GM04503 (cell line): ENCODE results near the gene SRBD1.
A peak's percentile ranks its signal among the peaks of the same experiment; 100 is the strongest.

Experiments
- DNase-seq: peaks from one replicate; pipeline ENCODE4 v3.0.0-alpha.2; 2012; ENCODE audit warnings: low read depth

Gene SRBD1

DNA sequence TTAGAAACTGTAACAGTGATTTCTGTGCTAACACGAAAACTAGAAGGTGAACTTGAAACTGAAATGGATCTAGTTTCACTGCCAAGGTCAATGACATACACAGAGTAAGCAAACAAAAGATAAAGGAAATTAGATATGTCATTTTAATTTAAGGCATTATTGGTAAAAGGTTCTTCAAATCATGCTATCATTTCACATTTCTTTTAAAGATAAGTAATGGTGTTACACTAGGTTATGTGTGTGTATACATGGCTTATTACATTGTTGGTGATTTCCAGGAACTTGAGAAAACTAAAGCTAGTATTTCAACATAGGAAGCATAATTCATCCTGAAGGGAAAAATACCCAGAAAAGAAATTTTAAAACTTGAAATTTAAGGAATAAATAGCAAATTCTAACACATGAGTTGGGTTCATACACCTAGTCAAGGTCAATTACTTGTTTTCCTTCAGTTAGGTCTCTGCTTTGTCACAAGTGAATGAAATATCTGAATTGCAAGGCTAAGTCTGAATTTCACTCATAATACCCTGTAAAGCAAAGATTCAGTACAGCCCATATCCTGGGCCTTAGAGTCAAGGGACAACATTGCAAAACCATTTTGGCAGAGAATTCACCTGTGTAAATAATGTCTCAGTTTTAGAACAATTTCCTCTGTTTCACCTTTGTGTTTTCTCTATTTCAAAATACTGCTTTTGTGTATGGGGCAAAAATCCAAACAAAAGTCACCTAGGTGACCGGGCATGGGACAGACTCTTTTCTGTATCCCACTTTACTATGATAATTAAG, 141.6 kb downstream of the SRBD1 start:
- no peak for DNase-seq

GRCh38 chr2:45468279-45468678, 142.8 kb downstream of the SRBD1 start:
- DNase-seq, result no peak

DNA sequence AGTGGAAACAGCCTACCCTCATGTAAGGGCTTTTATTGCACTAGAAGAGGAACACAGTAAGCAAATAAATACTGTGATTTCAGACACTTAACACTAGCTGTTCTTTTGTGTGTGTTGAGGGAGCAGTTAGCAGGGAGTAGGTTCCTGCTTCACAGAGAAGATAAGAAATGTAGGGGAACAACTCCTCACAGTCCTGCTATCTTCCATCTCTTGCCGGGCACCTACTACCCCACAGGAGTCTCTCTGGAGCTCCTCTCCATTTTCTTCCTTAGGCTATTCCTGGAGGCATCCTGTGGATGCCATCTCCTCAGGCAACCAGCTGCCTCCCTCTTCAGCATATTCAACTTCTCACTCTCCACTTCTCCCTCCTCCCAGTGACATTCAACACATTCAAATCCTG, 145.0 kb downstream of the SRBD1 start:
- DNase-seq, result no peak

GRCh38 chr2:45460825-45461224, 150.2 kb downstream of the SRBD1 start:
- DNase-seq, result no peak

DNA sequence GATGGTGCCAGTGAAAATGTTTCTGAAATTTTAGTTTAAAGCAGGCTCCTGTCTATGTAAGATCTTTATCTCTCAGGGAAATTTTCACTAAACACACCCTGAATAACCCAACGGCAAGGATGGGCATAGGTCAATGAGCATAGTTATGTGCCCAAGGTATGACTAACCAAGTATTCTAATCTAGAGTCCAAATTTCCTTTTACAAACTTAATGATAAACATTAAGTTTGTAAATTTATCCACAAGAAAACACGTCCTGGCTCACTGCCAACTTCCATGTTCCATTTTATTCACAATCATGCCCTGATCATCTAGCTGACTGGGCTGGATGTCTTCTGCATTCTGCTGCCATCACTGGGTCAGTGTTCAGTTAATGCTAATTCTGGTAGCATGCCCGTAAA, 151.2 kb downstream of the SRBD1 start:
- DNase-seq, result no peak

GRCh38 chr2:45458909-45459563, 152.0 kb downstream of the SRBD1 start:
- DNase-seq, result no peak

DNA sequence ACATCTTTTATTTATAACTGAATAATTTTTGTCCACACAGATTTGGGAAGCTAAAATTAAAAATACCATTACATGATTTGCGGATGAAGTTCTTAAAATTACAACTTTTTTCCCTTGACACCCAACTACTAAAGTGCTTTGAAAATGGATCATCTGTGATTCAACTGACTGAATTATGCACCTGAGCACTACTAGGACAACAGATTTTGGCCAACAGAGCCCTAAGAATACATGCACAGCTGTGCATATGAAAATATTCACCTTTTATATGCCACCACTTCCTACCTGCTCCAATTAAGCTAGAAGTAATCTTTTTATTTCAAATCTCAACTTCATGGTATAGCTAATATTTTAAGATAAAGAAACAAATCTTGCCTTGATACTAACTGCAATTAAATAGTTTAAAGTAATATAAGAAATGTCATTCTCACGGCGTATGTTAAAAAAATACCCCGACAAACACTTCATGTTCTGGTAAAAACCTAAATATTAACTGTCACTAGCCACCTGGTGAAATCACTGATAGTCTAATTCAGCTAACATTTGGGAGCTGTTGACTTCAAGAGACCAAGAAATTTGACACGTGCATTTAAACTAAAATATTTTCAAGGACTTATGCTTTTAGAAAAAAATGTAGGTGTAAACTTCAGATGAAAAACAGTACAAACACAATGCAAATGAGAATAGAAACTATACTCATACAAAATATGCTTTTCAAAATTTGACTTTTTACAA, 153.7 kb downstream of the SRBD1 start:
- no peak for DNase-seq

DNA sequence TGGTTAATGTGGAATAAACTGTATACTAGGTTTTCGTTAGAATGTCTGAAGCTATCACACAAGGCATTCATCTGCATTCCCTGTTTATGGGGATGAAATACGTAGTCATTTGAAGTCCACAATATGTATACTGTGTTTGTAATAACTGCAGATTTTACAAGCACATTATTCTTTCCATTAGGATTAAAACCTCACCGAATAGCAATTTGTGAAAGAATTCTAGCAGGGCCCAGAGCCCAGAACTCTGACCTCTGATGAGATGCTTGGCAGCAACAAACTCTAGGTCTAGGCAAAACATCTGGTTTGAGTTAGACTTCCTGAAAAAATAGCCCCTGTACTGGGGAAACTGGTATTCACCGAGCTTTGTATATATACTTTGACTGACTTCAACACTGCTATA, 158.2 kb downstream of the SRBD1 start:
- peak; percentile 87 for DNase-seq

DNA sequence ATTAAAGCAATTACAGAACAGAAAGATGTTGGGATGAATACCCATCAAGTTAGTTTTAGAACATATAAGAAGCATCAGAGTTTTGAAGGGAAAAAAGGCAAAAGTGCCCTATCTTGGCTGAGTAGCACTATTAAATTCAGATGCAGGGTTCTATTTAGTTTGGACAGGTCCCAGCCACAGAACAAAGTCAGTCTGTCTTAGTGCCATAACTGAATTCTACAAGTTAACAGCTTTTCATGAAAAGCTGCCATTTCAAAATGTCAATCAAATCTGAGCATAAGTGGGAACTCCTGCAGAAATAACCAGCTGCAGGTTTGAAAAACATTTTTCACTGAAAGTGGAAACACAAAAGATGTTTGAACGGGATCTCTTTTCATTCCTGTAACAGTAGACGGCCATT, 160.4 kb downstream of the SRBD1 start:
- no peak for DNase-seq

GRCh38 chr2:45448217-45448616, 162.8 kb downstream of the SRBD1 start:
- no peak for DNase-seq

DNA sequence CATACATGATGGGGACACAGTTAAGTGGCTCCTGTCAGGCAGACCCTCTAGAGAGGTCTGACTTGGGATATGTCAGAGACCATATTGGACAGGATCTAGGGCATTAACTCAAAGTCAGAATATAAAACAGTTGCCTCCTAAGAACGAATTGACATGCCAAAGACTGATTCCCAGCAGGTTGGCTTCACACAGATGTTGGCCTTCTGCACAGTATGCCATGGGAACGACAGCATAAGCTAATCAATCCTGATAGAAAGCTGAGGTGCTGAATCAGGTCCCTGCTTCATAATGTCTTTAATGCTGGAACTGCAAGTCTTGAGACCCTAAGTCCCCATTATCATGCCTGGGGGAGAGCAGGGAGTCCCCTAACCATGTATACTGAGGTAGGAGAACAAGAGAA, 165.1 kb downstream of the SRBD1 start:
- no peak for DNase-seq

DNA sequence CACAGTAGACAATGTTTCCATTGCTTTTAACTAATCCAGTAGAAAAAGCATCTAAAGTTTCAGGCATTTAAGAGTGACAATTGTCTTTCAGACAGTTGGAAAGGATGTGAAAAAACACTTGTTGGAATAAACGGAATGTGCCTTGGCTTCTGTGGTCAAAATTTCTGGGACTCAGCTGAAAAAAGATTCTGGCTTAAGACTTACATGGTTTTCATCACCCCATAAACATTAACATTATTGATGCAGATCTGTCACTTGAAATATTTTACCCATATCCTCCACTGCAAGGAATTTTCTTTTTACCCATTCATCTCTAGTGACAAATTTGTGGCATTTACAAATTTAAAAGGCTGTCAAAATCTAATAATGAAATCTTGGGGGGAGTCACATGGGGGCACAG, 166.0 kb downstream of the SRBD1 start:
- peak; percentile 75 for DNase-seq

- no peak for DNase-seq
Measured at GRCh38 chr2:45443012-45443411, 168.1 kb downstream of the SRBD1 start.

GRCh38 chr2:45442026-45442425, 169.0 kb downstream of the SRBD1 start:
- DNase-seq, result no peak

DNA sequence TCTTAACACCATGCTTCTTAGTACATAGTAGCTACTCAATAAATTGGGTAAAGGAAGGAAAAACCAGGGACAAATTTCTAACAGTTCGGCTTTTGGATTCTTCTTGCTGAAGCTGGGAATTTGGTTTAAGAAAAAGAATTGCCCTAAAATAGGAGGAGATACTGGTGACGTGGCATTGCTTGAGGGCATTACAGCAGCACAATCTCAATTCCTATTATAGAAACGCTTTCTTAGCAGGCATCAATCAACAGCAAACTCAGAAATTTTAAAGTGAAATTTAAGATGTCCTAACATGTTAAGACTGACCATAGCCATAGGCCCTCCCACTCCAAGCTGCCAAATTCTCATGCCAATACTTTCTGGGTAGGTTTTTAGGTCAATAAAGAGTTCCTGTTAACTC, 169.5 kb downstream of the SRBD1 start:
- no peak for DNase-seq

GRCh38 chr2:45439788-45440773, 171.0 kb downstream of the SRBD1 start:
- no peak for DNase-seq

DNA sequence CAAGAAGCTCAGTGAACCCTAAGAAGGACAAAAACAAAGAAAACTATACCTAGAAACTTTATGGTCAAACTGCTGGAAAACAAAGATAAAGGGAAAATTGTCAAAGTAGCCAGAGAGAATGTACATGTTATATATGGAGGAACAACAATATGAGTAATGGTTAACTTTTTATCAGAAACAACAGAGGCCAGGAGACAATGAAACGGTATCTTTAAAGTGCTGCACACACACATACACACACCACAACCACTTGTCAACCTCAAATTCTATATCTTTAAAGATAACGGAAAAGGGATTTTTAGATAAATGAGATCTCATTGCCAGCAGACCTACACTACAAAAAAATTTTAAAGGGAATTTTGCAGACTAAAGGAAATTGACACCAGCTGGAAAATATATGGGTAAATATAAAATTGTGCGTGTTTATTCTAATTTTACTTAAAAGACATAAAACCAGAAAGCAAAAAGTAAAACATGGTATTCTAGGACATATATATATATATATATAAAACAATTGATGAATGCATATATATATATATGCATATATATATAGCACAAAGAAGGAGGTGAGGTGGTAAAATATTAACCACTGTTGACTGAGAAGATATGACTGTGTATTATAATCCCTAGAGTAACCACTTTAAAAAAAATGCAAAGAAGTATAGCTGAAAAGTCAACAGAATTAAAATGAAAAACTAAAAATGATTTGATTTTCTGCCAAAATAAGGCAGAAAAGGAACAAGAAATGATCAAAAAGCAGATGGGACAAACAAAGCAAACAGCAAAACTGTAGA, 172.0 kb downstream of the SRBD1 start:
- no peak for DNase-seq

GRCh38 chr2:45436456-45436855, 174.6 kb downstream of the SRBD1 start:
- no peak for DNase-seq

DNA sequence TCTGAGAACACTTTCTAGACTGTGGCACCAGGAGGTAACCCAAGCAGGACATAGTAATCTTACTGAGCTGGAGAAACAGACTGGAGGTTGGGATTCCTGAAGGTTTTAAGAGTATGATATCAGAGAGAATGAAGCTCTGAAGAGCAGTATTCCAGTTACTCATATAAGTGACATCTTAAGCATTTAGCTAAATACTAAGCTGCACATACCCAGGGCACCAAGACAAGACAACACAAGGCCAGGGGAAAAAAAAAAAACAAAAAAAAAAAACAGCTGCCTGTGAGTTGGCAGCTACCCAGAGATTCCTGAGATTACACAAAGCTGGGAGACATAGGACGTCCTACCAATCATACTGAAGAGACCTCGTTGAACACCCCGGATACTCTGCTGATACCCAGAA, 175.8 kb downstream of the SRBD1 start:
- DNase-seq, result peak; percentile 88

DNA sequence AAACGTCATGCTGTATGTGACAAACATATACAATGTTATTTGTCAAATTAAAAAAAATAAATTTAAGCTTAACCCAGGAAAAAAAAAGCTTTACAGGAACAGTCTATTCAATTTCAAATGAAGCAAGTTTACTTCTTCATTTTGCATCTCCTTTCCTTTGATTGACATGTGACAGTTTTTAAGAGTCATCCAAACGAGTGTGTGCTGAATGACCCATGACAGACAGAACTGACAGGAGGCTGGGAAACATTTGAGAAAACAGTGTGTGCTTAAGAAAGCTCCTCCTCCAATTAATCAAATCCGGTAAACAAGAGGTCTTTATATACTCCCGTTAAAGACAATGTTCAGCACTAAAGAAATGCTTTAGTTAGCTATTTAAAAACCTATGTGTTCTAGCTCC, 177.7 kb downstream of the SRBD1 start:
- DNase-seq, result no peak

DNA sequence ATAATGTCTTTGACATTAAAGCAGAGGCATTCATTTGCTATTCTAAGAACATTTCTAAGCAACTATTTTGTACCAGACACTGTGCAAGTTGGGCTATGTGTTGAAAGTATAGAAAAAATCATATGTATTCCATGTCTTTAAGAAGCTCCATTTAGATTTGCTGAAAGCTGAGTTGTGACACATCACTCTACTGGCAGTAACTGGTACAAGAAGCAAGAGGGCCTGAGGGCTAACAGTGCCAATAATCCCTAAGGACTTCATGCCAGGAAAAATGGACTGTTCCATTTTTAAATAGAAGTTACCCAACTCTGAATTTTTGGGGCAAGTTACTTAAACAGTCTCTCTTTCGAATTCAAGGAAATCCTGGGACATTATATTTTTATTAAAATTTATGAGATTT, 178.7 kb downstream of the SRBD1 start:
- peak; percentile 12 for DNase-seq
